ENCODE results near the gene TMEM178B. TPM values are rescaled to one million over a fixed set of nuclear protein-coding genes. Genes with fewer than 3 reads are reported as not detected.
"Not testable (repeated sequence)": the region's sequence is repeated elsewhere in the genome, so short reads cannot be mapped to it uniquely, and the experiment has no call there.

Gene TMEM178B
- total and polyA plus RNA-seq, 2 of the 4 experiments (the other 2 are of a cell fraction) = under 0.01 to 0.05 TPM

DNA sequence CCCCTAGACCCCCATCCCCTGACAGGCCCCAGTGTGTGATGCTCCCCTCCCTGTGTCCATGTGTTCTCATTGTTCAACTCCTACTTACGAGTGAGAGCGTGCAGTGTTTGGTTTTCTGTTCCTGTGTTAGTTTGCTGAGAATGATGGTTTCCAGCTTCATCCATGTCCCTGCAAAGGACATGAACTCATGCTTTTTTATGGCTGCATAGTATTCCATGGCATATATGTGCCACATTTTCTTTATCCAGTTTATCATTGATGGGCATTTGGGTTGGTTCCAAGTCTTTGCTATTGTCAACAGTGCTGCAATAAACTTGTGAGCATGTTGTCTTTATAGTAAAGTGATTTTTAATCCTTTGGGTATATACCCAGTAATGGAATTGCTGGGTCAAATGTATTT is 42.8 kb downstream of the TMEM178B start:
- H2BK15ac ChIP-seq (ENCODE audit: low read depth, low read length); H3K36me3 ChIP-seq (ENCODE audit: control insufficient read depth, insufficient read depth, low read length); ATAC-seq (ENCODE audit: low read depth); H3K27me3 ChIP-seq (ENCODE audit: control insufficient read depth, insufficient read depth, low read length); intact Hi-C loops (cut with micrococcal nuclease); H3K79me1 ChIP-seq (ENCODE audit: low read depth in 1 of 2, low read length in 2 of 2); H3K4me2 ChIP-seq (ENCODE audit: low read depth, low read length); in situ Hi-C loops (cut with MboI; ENCODE audit: low sequenced_read_pairs); H4K5ac ChIP-seq (ENCODE audit: low read depth, low read length); H4K20me1 ChIP-seq (ENCODE audit: insufficient read depth, low read length); dilution Hi-C loops (cut with HindIII; ENCODE audit: low sequenced_read_pairs, unreplicated experiment); H3K4me1 ChIP-seq (ENCODE audit: control insufficient read depth, insufficient read depth, low read length); H3K14ac ChIP-seq (replicated peaks; ENCODE audit: low read depth, low read length); H3K27ac ChIP-seq (ENCODE audit: insufficient read depth, low read length); H2AFZ ChIP-seq (replicated peaks; ENCODE audit: low read length, poor library complexity); H2BK120ac ChIP-seq (ENCODE audit: low read depth, low read length); H3K9me1 ChIP-seq (ENCODE audit: insufficient read depth, low read length); H3K56ac ChIP-seq (ENCODE audit: extremely low read depth, insufficient read depth, low read length); H4K91ac ChIP-seq (ENCODE audit: insufficient read depth, low read depth, low read length); H3K9me3 ChIP-seq (ENCODE audit: control insufficient read depth, insufficient read depth, low read length); H2AK9ac ChIP-seq (replicated peaks; ENCODE audit: low read depth, low read length, poor library complexity); DNase-seq; H2AK5ac ChIP-seq (ENCODE audit: low read depth, low read length); H3K18ac ChIP-seq (ENCODE audit: low read depth, low read length); H3K23ac ChIP-seq (ENCODE audit: low read depth, low read length); H3K4ac ChIP-seq (ENCODE audit: low read depth, low read length); H4K8ac ChIP-seq (ENCODE audit: low read depth in 2 of 2, low read length in 2 of 2); CTCF ChIA-PET; POLR2A ChIA-PET (ENCODE audit: unreplicated experiment); H2BK20ac ChIP-seq (ENCODE audit: low read depth, low read length); H3K9ac ChIP-seq (ENCODE audit: low read depth, low read length); H3K4me3 ChIP-seq (ENCODE audit: insufficient read depth, low read depth, low read length); H2BK5ac ChIP-seq (ENCODE audit: low read depth, low read length, poor library complexity, severe bottlenecking); BruUV-seq (replicated peaks): not testable (repeated sequence)
- WGBS, 2 experiments (ENCODE audit: extremely low coverage in 2 of 2, insufficient read length in 1 of 2) = no CpG with 5 or more reads among the region's 2 CpGs

Data from IMR-90 (cell line).